Measurements from ENCODE around the gene PLEKHD1. TPM values are rescaled to one million over a fixed set of nuclear protein-coding genes. Genes with fewer than 3 reads are reported as not detected.

PLEKHD1 gene
- total RNA-seq, result under 1 TPM; 0.28 to 0.61 (median 0.44) TPM
- 0.20 TPM for total RNA-seq (2013)
- 0 to 1.5 (median 0.75) reads per million in 29 experiments for total RNA-seq

GRCh38 chr14:69484444-69485314, at the start of gene PLEKHD1:
Gene PLEKHD1, plus strand, starts transcription at chr14:69484728. Its CDS starts 238 bp downstream, at chr14:69484966.
- Histone ChIP-seq H3K4me3 (ENCODE audit: control insufficient read depth in 1 of 2, extremely low read depth in 1 of 2, low read length in 1 of 2) (no peak within 1 kb of the TSS), H3K27ac (ENCODE audit: low read length) (no peak within 1 kb of the TSS), H3K9me3 (no peaks in the 10 kb centered on the region), H3K4me1 (ENCODE audit: control insufficient read depth in 1 of 2, extremely low read depth in 1 of 2, insufficient read depth in 2 of 2, low read length in 2 of 2) (peaks cover 0 to 11% of the 10 kb centered on the region in 2 experiments), H3K36me3 (ENCODE audit: control insufficient read depth in 2 of 2, extremely low read depth in 1 of 2, insufficient read depth in 1 of 2, low read length in 1 of 2) (no peaks in the 10 kb centered on the region), H3K27me3 (replicated peaks in 1 of 2; ENCODE audit: control insufficient read depth in 2 of 2, extremely low read depth in 1 of 2, insufficient read depth in 2 of 2, low read length in 1 of 2) (peaks cover 5 to 54% of the 10 kb centered on the region in 2 experiments)
- ChIA-PET CTCF (interaction anchor here in 1 of 2 donors (0.6 kb wide), 1 partner anchor 652 kb away, joined by 4 read pairs; no protein-coding TSS in a partner anchor), POLR2A (no interaction called here)
- Mint-ChIP-seq H3K27me3 (peaks cover 48 to 49% of the 10 kb centered on the region in 2 donors), H3K36me3 (no peaks in the 10 kb centered on the region), H3K27ac (no peak within 1 kb of the TSS), H3K4me1 (peaks cover 0 to 12% (median 3%) of the 10 kb centered on the region in 3 donors), H3K4me3 (peak within 1 kb of the TSS in 2 of 3 donors; percentile 13 to 19), H3K9me3 (no peaks in the 10 kb centered on the region)
- DNase-seq (no peak), ATAC-seq (replicated peaks in 1 of 4) (no peak)
- 4% methylated on average over 80 of the region's 86 CpGs for WGBS (ENCODE audit: insufficient coverage)

- Histone ChIP-seq H3K9me3 (no peaks in the 10 kb centered on the region), H3K27ac (ENCODE audit: low read length) (no peak overlapping the region), H3K27me3 (replicated peaks in 1 of 2; ENCODE audit: control insufficient read depth in 2 of 2, extremely low read depth in 1 of 2, insufficient read depth in 2 of 2, low read length in 1 of 2) (no peaks in the 10 kb centered on the region), H3K4me3 (ENCODE audit: control insufficient read depth in 1 of 2, extremely low read depth in 1 of 2, low read length in 1 of 2) (no peak overlapping the region), H3K4me1 (ENCODE audit: control insufficient read depth in 1 of 2, extremely low read depth in 1 of 2, insufficient read depth in 2 of 2, low read length in 2 of 2) (no peaks in the 10 kb centered on the region), H3K36me3 (ENCODE audit: control insufficient read depth in 2 of 2, extremely low read depth in 1 of 2, insufficient read depth in 1 of 2, low read length in 1 of 2) (peaks cover 5 to 19% of the 10 kb centered on the region in 2 donors)
- Mint-ChIP-seq H3K27ac (no peak overlapping the region), H3K9me3 (no peaks in the 10 kb centered on the region), H3K36me3 (peaks cover 40% of the 10 kb centered on the region), H3K4me3 (no peak overlapping the region), H3K4me1 (peaks cover 3 to 10% (median 4%) of the 10 kb centered on the region in 3 donors), H3K27me3 (no peaks in the 10 kb centered on the region)
- WGBS (ENCODE audit: insufficient coverage), result 100% methylated on average over 2 of the region's 12 CpGs
- DNase-seq, result no peak
- ChIA-PET POLR2A (no interaction called here), CTCF (no interaction called here)
- ATAC-seq (replicated peaks in 1 of 4), result no peak
Measured at GRCh38 chr14:69439521-69440270, 44.8 kb upstream of the PLEKHD1 start.

GRCh38 chr14:69441948-69442347, 42.6 kb upstream of the PLEKHD1 start:
- Mint-ChIP-seq H3K4me1 (peaks cover 0 to 3% (median 2%) of the 10 kb centered on the region in 3 donors), H3K36me3 (peaks cover 47% of the 10 kb centered on the region), H3K9me3 (no peaks in the 10 kb centered on the region), H3K4me3 (no peak overlapping the region), H3K27me3 (no peaks in the 10 kb centered on the region), H3K27ac (no peak overlapping the region)
- no peaks in the 10 kb centered on the region for H3K4me1 ChIP-seq (ENCODE audit: control insufficient read depth in 1 of 2, extremely low read depth in 1 of 2, insufficient read depth in 2 of 2, low read length in 2 of 2)
- H3K36me3 ChIP-seq (ENCODE audit: control insufficient read depth in 2 of 2, extremely low read depth in 1 of 2, insufficient read depth in 1 of 2, low read length in 1 of 2), result peaks cover 5 to 19% of the 10 kb centered on the region in 2 donors
- no peak overlapping the region for H3K27ac ChIP-seq (ENCODE audit: low read length)
- ATAC-seq (replicated peaks in 1 of 4) (no peak), DNase-seq (no peak)
- 93% methylated on average over 5 of the region's 5 CpGs for WGBS (ENCODE audit: insufficient coverage)
- H3K4me3 ChIP-seq (ENCODE audit: control insufficient read depth in 1 of 2, extremely low read depth in 1 of 2, low read length in 1 of 2), result no peak overlapping the region
- ChIA-PET POLR2A (interaction anchor here in 1 of 2 donors (0.5 kb wide), 1 partner anchor 8 kb away, joined by 3 read pairs; no protein-coding TSS in a partner anchor), CTCF (no interaction called here)
- no peaks in the 10 kb centered on the region for H3K27me3 ChIP-seq (replicated peaks in 1 of 2; ENCODE audit: control insufficient read depth in 2 of 2, extremely low read depth in 1 of 2, insufficient read depth in 2 of 2, low read length in 1 of 2)
- no peaks in the 10 kb centered on the region for H3K9me3 ChIP-seq

GRCh38 chr14:69443296-69443805, 41.2 kb upstream of the PLEKHD1 start:
- Mint-ChIP-seq H3K27ac (no peak overlapping the region), H3K9me3 (no peaks in the 10 kb centered on the region), H3K27me3 (no peaks in the 10 kb centered on the region), H3K4me3 (no peak overlapping the region), H3K36me3 (peaks cover 50% of the 10 kb centered on the region), H3K4me1 (peaks cover 0 to 3% (median 2%) of the 10 kb centered on the region in 3 donors)
- no peaks in the 10 kb centered on the region for H3K9me3 ChIP-seq
- H3K4me1 ChIP-seq (ENCODE audit: control insufficient read depth in 1 of 2, extremely low read depth in 1 of 2, insufficient read depth in 2 of 2, low read length in 2 of 2), result no peaks in the 10 kb centered on the region
- ATAC-seq (replicated peaks in 1 of 4), result no peak
- WGBS (ENCODE audit: insufficient coverage), result no CpG with 5 or more reads among the region's 5 CpGs
- ChIA-PET POLR2A (interaction anchor here in 1 of 2 donors (0.6 kb wide), 1 partner anchor 60 kb away, joined by 3 read pairs; no protein-coding TSS in a partner anchor), CTCF (no interaction called here)
- H3K4me3 ChIP-seq (ENCODE audit: control insufficient read depth in 1 of 2, extremely low read depth in 1 of 2, low read length in 1 of 2), result no peak overlapping the region
- H3K27ac ChIP-seq (ENCODE audit: low read length), result no peak overlapping the region
- peaks cover 5 to 20% of the 10 kb centered on the region in 2 donors for H3K36me3 ChIP-seq (ENCODE audit: control insufficient read depth in 2 of 2, extremely low read depth in 1 of 2, insufficient read depth in 1 of 2, low read length in 1 of 2)
- DNase-seq, result no peak
- no peaks in the 10 kb centered on the region for H3K27me3 ChIP-seq (replicated peaks in 1 of 2; ENCODE audit: control insufficient read depth in 2 of 2, extremely low read depth in 1 of 2, insufficient read depth in 2 of 2, low read length in 1 of 2)

- H3K36me3 Mint-ChIP-seq, result peaks cover 31% of the 10 kb centered on the region
- POLR2A ChIA-PET, result no interaction called here
- Histone ChIP-seq H3K36me3 (ENCODE audit: control insufficient read depth in 2 of 2, extremely low read depth in 1 of 2, insufficient read depth in 1 of 2, low read length in 1 of 2) (peaks cover 5 to 13% of the 10 kb centered on the region in 2 donors), H3K4me1 (ENCODE audit: control insufficient read depth in 1 of 2, extremely low read depth in 1 of 2, insufficient read depth in 2 of 2, low read length in 2 of 2) (no peaks in the 10 kb centered on the region), H3K27me3 (replicated peaks in 1 of 2; ENCODE audit: control insufficient read depth in 2 of 2, extremely low read depth in 1 of 2, insufficient read depth in 2 of 2, low read length in 1 of 2) (no peaks in the 10 kb centered on the region), H3K27ac (ENCODE audit: low read length) (no peak overlapping the region), H3K9me3 (no peaks in the 10 kb centered on the region), H3K4me3 (ENCODE audit: control insufficient read depth in 1 of 2, extremely low read depth in 1 of 2, low read length in 1 of 2) (no peak overlapping the region)
- no peak overlapping the region for H3K27ac Mint-ChIP-seq
- WGBS (ENCODE audit: insufficient coverage), result 99% methylated on average over 8 of the region's 8 CpGs
- H3K4me1 Mint-ChIP-seq, result peaks cover 0 to 2% (median 0%) of the 10 kb centered on the region in 3 donors
- ATAC-seq (replicated peaks in 1 of 4), result no peak
- CTCF ChIA-PET, result no interaction called here
- no peak for DNase-seq
- no peak overlapping the region for H3K4me3 Mint-ChIP-seq
- H3K27me3 Mint-ChIP-seq, result no peaks in the 10 kb centered on the region
- H3K9me3 Mint-ChIP-seq, result no peaks in the 10 kb centered on the region
Measured at GRCh38 chr14:69449216-69449615, 35.3 kb upstream of the PLEKHD1 start.

- no peaks in the 10 kb centered on the region for H3K4me1 Mint-ChIP-seq
- CTCF ChIA-PET, result no interaction called here
- no peak for ATAC-seq (replicated peaks in 1 of 4)
- Histone ChIP-seq H3K27me3 (replicated peaks in 1 of 2; ENCODE audit: control insufficient read depth in 2 of 2, extremely low read depth in 1 of 2, insufficient read depth in 2 of 2, low read length in 1 of 2) (no peaks in the 10 kb centered on the region), H3K27ac (ENCODE audit: low read length) (no peak overlapping the region), H3K4me1 (ENCODE audit: control insufficient read depth in 1 of 2, extremely low read depth in 1 of 2, insufficient read depth in 2 of 2, low read length in 2 of 2) (no peaks in the 10 kb centered on the region), H3K36me3 (ENCODE audit: control insufficient read depth in 2 of 2, extremely low read depth in 1 of 2, insufficient read depth in 1 of 2, low read length in 1 of 2) (peaks cover 5 to 33% of the 10 kb centered on the region in 2 donors), H3K9me3 (no peaks in the 10 kb centered on the region), H3K4me3 (ENCODE audit: control insufficient read depth in 1 of 2, extremely low read depth in 1 of 2, low read length in 1 of 2) (no peak overlapping the region)
- no peaks in the 10 kb centered on the region for H3K9me3 Mint-ChIP-seq
- POLR2A ChIA-PET, result no interaction called here
- no peak for DNase-seq
- H3K27ac Mint-ChIP-seq, result no peak overlapping the region
- no peak overlapping the region for H3K4me3 Mint-ChIP-seq
- no peaks in the 10 kb centered on the region for H3K27me3 Mint-ChIP-seq
- 86% methylated on average over 1 of the region's 2 CpGs for WGBS (ENCODE audit: insufficient coverage)
- peaks cover 24% of the 10 kb centered on the region for H3K36me3 Mint-ChIP-seq
Measured at GRCh38 chr14:69451941-69452340, 32.6 kb upstream of the PLEKHD1 start.
